Stimulated activated naive CD8-positive, alpha-beta T cell treated with anti-CD3 and anti-CD28 coated beads, Interleukin-15, Interleukin-2, amounts not matched to agents 100 ng/mL and 50 ng/mL, for 24 hours (primary cell): ENCODE data around the gene ABO.
A peak's percentile ranks its signal among the peaks of the same experiment; 100 is the strongest.
"Not testable (repeated sequence)": the region's sequence is repeated elsewhere in the genome, so short reads cannot be mapped to it uniquely, and the experiment has no call there.

Experiments
- H3K27ac Mint-ChIP-seq: one replicate; pipeline ENCODE4 v1.8.0; 2021; ENCODE audit warnings: mild to moderate bottlenecking, mixed read lengths
- H3K27me3 Mint-ChIP-seq: one replicate; pipeline ENCODE4 v1.8.0; 2021; ENCODE audit warnings: mixed read lengths
- H3K36me3 Mint-ChIP-seq: one replicate; pipeline ENCODE4 v1.8.0; 2021; ENCODE audit warnings: low read depth, mixed read lengths
- H3K4me1 Mint-ChIP-seq: one replicate; pipeline ENCODE4 v1.8.0; 2021; ENCODE audit warnings: low read depth, mixed read lengths
- H3K4me3 Mint-ChIP-seq: one replicate; pipeline ENCODE4 v1.8.0; 2021; ENCODE audit warnings: mild to moderate bottlenecking, mixed read lengths
- H3K9me3 Mint-ChIP-seq: one replicate; pipeline ENCODE4 v1.8.0; 2021; ENCODE audit warnings: mixed read lengths

The ABO gene

GRCh38 chr9:133247632-133248031, 27.4 kb downstream of the ABO start:
- no peaks in the 10 kb centered on the region for H3K9me3 Mint-ChIP-seq
- H3K4me3 Mint-ChIP-seq = no peak overlapping the region
- peaks cover 23% of the 10 kb centered on the region for H3K27me3 Mint-ChIP-seq

GRCh38 chr9:133246991-133247390, 28.0 kb downstream of the ABO start:
- Mint-ChIP-seq H3K4me1 (no peaks in the 10 kb centered on the region), H3K27me3 (peaks cover 26% of the 10 kb centered on the region), H3K27ac (no peak overlapping the region), H3K9me3 (no peaks in the 10 kb centered on the region), H3K36me3 (no peaks in the 10 kb centered on the region), H3K4me3 (no peak overlapping the region)

More at GRCh38 chr9:133247632-133248031, 27.4 kb downstream of the ABO start:
- Mint-ChIP-seq H3K4me1 (no peaks in the 10 kb centered on the region), H3K27ac (no peak overlapping the region), H3K36me3 (no peaks in the 10 kb centered on the region)

GRCh38 chr9:133246562-133246961, 28.4 kb downstream of the ABO start:
- Mint-ChIP-seq H3K9me3 (no peaks in the 10 kb centered on the region), H3K36me3 (no peaks in the 10 kb centered on the region), H3K4me1 (no peaks in the 10 kb centered on the region), H3K4me3 (no peak overlapping the region), H3K27ac (no peak overlapping the region), H3K27me3 (peaks cover 27% of the 10 kb centered on the region)

DNA sequence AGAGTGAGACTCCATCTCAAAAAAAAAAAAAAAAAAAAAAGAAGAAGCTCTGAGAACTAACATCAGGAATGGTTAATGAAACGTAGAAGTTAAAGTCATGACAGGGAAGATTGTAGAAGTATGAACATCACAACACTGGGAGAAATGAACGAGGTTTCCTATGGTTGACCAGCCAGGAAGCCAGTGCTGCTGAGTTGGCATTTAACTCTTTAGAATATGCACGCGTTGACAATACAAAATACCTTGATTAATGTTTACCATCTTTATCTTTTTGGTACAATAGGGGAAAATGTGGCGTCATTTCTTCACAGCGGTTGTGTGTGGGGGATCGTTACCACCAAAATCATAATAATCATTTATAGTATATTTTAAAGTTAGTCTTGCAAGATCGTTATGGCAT, 32.0 kb downstream of the ABO start:
- H3K4me1 Mint-ChIP-seq = peaks cover 7% of the 10 kb centered on the region
- H3K9me3 Mint-ChIP-seq = no peaks in the 10 kb centered on the region
- H3K4me3 Mint-ChIP-seq = no peak overlapping the region
- H3K27ac Mint-ChIP-seq = no peak overlapping the region
- H3K27me3 Mint-ChIP-seq = peaks cover 18% of the 10 kb centered on the region
- H3K36me3 Mint-ChIP-seq = no peaks in the 10 kb centered on the region

- Mint-ChIP-seq H3K4me3 (no peak overlapping the region), H3K9me3 (no peaks in the 10 kb centered on the region), H3K36me3 (no peaks in the 10 kb centered on the region)
Observed at GRCh38 chr9:133242241-133242640, 32.8 kb downstream of the ABO start.

GRCh38 chr9:133239533-133240090, 35.4 kb downstream of the ABO start:
- no peaks in the 10 kb centered on the region for H3K9me3 Mint-ChIP-seq
- no peak overlapping the region for H3K4me3 Mint-ChIP-seq
- peaks cover 7% of the 10 kb centered on the region for H3K4me1 Mint-ChIP-seq
- H3K27ac Mint-ChIP-seq = no peak overlapping the region
- no peaks in the 10 kb centered on the region for H3K36me3 Mint-ChIP-seq
- H3K27me3 Mint-ChIP-seq = peaks cover 22% of the 10 kb centered on the region

More at GRCh38 chr9:133242241-133242640, 32.8 kb downstream of the ABO start:
- H3K27ac Mint-ChIP-seq = no peak overlapping the region
- H3K4me1 Mint-ChIP-seq = peaks cover 7% of the 10 kb centered on the region
- H3K27me3 Mint-ChIP-seq = peaks cover 26% of the 10 kb centered on the region

GRCh38 chr9:133238851-133239532, 36.0 kb downstream of the ABO start:
- peaks cover 7% of the 10 kb centered on the region for H3K4me1 Mint-ChIP-seq
- peak overlapping the region; percentile 43 for H3K4me3 Mint-ChIP-seq
- no peaks in the 10 kb centered on the region for H3K9me3 Mint-ChIP-seq
- H3K27me3 Mint-ChIP-seq = peaks cover 15% of the 10 kb centered on the region
- H3K36me3 Mint-ChIP-seq = no peaks in the 10 kb centered on the region
- H3K27ac Mint-ChIP-seq = no peak overlapping the region

- H3K4me1 Mint-ChIP-seq = peaks cover 7% of the 10 kb centered on the region
- peak overlapping the region; percentile 43 for H3K4me3 Mint-ChIP-seq
- H3K36me3 Mint-ChIP-seq = no peaks in the 10 kb centered on the region
- peaks cover 13% of the 10 kb centered on the region for H3K27me3 Mint-ChIP-seq
- H3K9me3 Mint-ChIP-seq = no peaks in the 10 kb centered on the region
- H3K27ac Mint-ChIP-seq = no peak overlapping the region
Observed at GRCh38 chr9:133238272-133238850, 36.6 kb downstream of the ABO start.

DNA sequence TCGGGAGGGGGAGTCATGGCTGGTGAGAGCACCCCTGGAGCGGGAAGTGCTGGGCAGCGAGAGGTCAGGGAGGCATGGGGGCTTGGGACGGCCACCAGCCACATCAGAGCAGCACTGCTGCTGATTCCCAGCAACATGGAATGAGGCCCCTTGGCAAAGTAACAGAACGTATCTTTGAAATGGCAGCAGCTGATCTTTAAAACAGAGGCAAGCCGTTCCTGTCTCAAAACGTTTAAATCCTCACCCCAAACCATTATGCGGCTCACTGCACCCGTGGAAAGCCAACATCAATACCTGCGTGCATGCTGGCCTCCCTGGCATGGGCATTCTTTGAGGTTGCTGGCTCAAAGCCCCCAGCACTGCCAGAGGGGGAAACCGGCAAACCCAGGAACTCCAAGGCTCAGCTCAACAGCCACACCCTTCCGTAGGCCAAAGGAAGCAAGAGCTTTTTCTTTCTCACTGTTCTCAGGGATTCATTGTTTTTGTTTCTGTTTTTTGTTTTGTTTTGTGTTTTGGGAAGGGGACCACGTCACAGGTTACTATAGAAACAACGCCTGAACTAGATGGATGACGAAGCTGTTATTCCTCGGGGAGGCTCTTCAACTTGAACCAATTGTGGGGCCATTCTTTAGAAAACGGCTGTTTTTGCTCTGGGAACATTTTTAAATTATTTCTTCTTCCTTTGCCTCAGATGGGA, 37.8 kb downstream of the ABO start:
- H3K36me3 Mint-ChIP-seq = no peaks in the 10 kb centered on the region
- H3K4me1 Mint-ChIP-seq = peaks cover 7% of the 10 kb centered on the region
- no peaks in the 10 kb centered on the region for H3K9me3 Mint-ChIP-seq
- no peak overlapping the region for H3K4me3 Mint-ChIP-seq
- no peak overlapping the region for H3K27ac Mint-ChIP-seq
- peaks cover 12% of the 10 kb centered on the region for H3K27me3 Mint-ChIP-seq

GRCh38 chr9:133236291-133237034, 38.5 kb downstream of the ABO start:
- H3K4me3 Mint-ChIP-seq, H3K4me1 Mint-ChIP-seq, H3K9me3 Mint-ChIP-seq, H3K27me3 Mint-ChIP-seq, H3K36me3 Mint-ChIP-seq, H3K27ac Mint-ChIP-seq: not testable (repeated sequence)

GRCh38 chr9:133235549-133236222, 39.3 kb downstream of the ABO start:
- Mint-ChIP-seq H3K9me3 (no peaks in the 10 kb centered on the region), H3K27ac (no peak overlapping the region), H3K36me3 (no peaks in the 10 kb centered on the region), H3K4me3 (no peak overlapping the region), H3K27me3 (peaks cover 9% of the 10 kb centered on the region), H3K4me1 (peaks cover 7% of the 10 kb centered on the region)

DNA sequence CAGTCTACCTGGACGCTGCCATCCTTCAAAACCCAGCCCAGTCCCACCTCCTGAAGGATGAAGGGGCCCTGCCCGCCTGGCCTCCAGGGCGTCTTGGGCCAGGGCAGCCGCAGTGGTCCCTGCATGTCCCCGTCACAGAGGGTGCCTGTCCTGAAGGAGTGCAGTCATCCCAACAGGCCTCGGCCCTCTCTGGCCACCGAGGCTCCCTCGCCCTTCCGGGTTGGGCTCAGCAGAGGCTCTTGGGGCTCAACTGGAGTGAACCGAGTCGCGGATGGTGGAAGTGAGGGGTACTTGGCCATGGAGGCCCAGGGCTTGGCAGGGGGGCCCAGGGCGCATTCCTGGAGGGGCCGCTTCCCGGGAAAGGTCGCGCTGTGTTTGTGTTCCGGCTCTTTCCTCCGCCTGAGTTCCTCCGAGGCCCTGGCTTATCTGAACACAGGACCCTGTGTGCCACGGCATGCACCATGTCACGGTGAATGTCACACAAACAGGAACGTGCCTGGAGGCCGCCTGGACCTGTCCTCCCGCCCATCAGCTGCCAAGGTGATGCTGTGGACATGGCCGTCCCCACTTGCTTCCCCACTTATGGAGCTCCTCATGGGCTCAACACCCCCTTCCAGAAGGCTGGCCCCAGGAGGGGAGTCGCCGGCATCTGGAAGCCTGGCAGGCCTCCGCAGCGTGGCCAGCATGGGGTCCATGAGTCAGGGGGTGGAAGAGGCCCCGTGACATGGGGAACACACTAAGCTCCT, 40.3 kb downstream of the ABO start:
- Mint-ChIP-seq H3K4me3 (no peak overlapping the region), H3K4me1 (peaks cover 7% of the 10 kb centered on the region), H3K36me3 (no peaks in the 10 kb centered on the region), H3K9me3 (no peaks in the 10 kb centered on the region), H3K27me3 (peaks cover 9% of the 10 kb centered on the region), H3K27ac (no peak overlapping the region)

- no peak overlapping the region for H3K27ac Mint-ChIP-seq
- peaks cover 9% of the 10 kb centered on the region for H3K27me3 Mint-ChIP-seq
- H3K9me3 Mint-ChIP-seq = no peaks in the 10 kb centered on the region
- no peak overlapping the region for H3K4me3 Mint-ChIP-seq
- H3K4me1 Mint-ChIP-seq = peaks cover 4% of the 10 kb centered on the region
- H3K36me3 Mint-ChIP-seq = no peaks in the 10 kb centered on the region
Observed at GRCh38 chr9:133233681-133234432, 41.1 kb downstream of the ABO start.
